GM13977 (cell line): Measurements from ENCODE around the gene CYRIA.
A peak's percentile ranks its signal among the peaks of the same experiment; 100 is the strongest.

Experiments used
- DNase-seq: peaks from one replicate; pipeline ENCODE4 v3.0.0; 2012; ENCODE audit warnings: low spot score
- CTCF ChIP-seq: IDR thresholded peaks from 2 replicates; pipeline ENCODE4 v1.5.1; 2012; ENCODE audit warnings: mild to moderate bottlenecking, control low read depth; ENCODE audit not compliant: insufficient read depth; ENCODE audit errors: extremely low read depth, missing control alignments
- in situ Hi-C: fragments of 300-500 bp; cut with MboI; formaldehyde crosslinking; loops from one replicate; pipeline ENCODE4 v1.12.0; 2022; ENCODE audit warnings: low sequenced_read_pairs, low pct_unique_long_range_greater_than_20kb, mixed read lengths, inconsistent platforms; ENCODE audit not compliant: unreplicated experiment

The CYRIA gene

DNA sequence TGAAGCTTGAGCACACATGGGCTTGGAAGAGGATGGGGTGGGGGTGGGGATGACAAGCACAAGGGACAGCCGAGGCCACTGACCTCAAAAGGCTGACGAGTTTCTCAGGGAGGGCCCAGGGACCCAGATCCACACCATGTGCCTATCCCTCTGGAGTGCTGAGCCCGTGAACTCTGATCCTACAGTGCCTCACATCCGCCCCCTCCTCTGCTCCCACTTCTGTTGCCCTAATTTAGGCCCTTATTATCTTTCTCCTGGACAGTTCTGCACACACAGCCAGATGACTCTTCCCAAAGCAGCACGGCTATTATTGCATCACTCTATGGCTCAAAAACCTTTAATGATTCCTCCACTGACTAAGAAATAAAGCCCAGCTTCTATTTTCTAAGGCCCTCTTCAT, 24.8 kb downstream of the CYRIA start:
- in situ Hi-C loops: no loop called here
- TF ChIP-seq CTCF: no peak
- DNase-seq: no peak

GRCh38 chr2:16640001-16640700, 25.5 kb downstream of the CYRIA start:
- DNase-seq: no peak
- in situ Hi-C loops: no loop called here
- no peak for TF ChIP-seq CTCF

- TF ChIP-seq CTCF: no peak
- in situ Hi-C loops: no loop called here
- no peak for DNase-seq
These were observed 26.2 kb downstream of the CYRIA start for GRCh38 chr2:16639431-16639830.

DNA sequence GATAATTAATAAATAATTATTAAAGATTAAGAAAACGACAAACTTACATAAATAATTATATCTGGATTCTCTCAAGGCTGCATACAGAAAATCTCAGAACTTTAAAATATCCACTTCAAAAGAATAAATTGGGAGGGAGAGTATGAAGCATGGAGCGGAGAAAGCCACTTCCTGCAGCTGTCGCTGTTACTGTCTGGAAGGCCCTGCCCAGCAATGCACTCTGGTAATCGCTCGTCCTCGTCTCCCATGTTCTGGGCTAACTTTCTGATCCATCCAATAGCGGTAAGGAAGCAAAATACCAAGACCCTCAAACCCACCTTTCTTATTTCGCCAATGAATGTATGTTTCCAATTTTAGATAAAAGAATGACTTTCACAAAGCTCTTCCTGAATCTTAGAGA, 26.7 kb downstream of the CYRIA start:
- DNase-seq: no peak
- no peak for TF ChIP-seq CTCF
- in situ Hi-C loops: no loop called here

DNA sequence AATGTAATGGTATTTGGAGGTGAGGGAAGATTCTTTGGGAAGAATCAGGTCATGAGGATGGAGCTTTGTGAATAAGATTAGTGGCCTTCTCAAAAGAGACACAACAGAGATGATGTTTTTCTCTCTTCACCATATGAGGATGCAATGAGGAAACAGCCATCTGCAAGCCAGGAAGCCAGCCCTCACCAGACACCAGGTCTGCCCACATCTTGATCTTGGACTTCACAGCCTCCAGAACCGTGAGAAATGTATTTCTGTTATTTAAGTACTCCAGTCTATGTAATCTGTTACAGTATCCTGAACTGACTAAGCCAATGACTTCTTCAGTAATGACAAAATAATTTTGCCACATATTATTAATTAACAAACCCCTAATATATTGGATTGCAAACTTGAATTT, 28.3 kb downstream of the CYRIA start:
- no peak for TF ChIP-seq CTCF
- in situ Hi-C loops: no loop called here
- DNase-seq: no peak

GRCh38 chr2:16635791-16636699, 29.6 kb downstream of the CYRIA start:
- TF ChIP-seq CTCF: no peak
- in situ Hi-C loops: no loop called here
- DNase-seq: peak; percentile 21
